Cardiac muscle cell (in vitro differentiated cells and primary cell): ENCODE measurements around the gene PLSCR1. TPM values are rescaled to one million over a fixed set of nuclear protein-coding genes. Genes with fewer than 3 reads are reported as not detected.
A peak's percentile ranks its signal among the peaks of the same experiment; 100 is the strongest.

Experiments
- DNase-seq, 2 donors: peaks; one replicate each; pipeline versions ENCODE4 v3.0.0 to v3.0.0-alpha.2; 2010 to 2017; ENCODE audit warnings: low read depth in 1 of 2, low spot score in 1 of 2
- H3K27ac ChIP-seq: fragments of 200-600 bp; sonication (generic); 2 replicates; pipeline ENCODE4 v1.5.1; 2016
- H3K27me3 ChIP-seq: fragments of 200-600 bp; sonication (generic); 2 replicates; pipeline ENCODE4 v1.6.0; 2016; ENCODE audit warnings: control low read depth
- H3K36me3 ChIP-seq: fragments of 200-600 bp; sonication (generic); 2 replicates; pipeline ENCODE4 v1.5.1; 2016; ENCODE audit warnings: control low read depth
- H3K4me1 ChIP-seq: fragments of 200-600 bp; sonication (generic); 2 replicates; pipeline ENCODE4 v1.8.1; 2017; ENCODE audit warnings: low read depth, mild to moderate bottlenecking, mixed run types
- H3K4me3 ChIP-seq: fragments of 200-600 bp; sonication (generic); 2 replicates; pipeline ENCODE4 v1.5.1; 2016; ENCODE audit warnings: mild to moderate bottlenecking
- H3K9me3 ChIP-seq: fragments of 200-600 bp; sonication (generic); 2 replicates; pipeline ENCODE4 v1.5.1; 2017; ENCODE audit warnings: low read depth, mild to moderate bottlenecking, control low read depth
- CTCF ChIP-seq: IDR thresholded peaks from 2 replicates; pipeline ENCODE4 v1.5.1; 2012; ENCODE audit warnings: low read depth, mild to moderate bottlenecking, low read length
- polyA plus RNA-seq: library from polyadenylated mRNA; unstranded; fragments of >200 nt; fragmentation: Nextera tagmentation; extraction: Ambion mirVana; gene quantifications from 2 replicates; pipeline ENCODE4 v1.2.1, GENCODE V29; 2016
- total RNA-seq: library from RNA; depleted of rRNA; stranded (reverse); fragments of >200 nt; gene quantifications from 2 replicates; pipeline ENCODE4 v1.2.3, GENCODE V29; 2016

PLSCR1 gene
- total and polyA plus RNA-seq, 2 experiments from 2014 or later: 20.3 to 22.8 TPM

GRCh38 chr3:146471012-146471411 is 73.4 kb downstream of the PLSCR1 start:
- no peaks in the 10 kb centered on the region for H3K27me3 ChIP-seq
- no peak overlapping the region for H3K4me3 ChIP-seq
- no peaks in the 10 kb centered on the region for H3K36me3 ChIP-seq
- TF ChIP-seq CTCF: no peak
- no peak for DNase-seq
- H3K27ac ChIP-seq: no peak overlapping the region
- H3K4me1 ChIP-seq: no peaks in the 10 kb centered on the region
- H3K9me3 ChIP-seq: no peaks in the 10 kb centered on the region

- H3K27me3 ChIP-seq: no peaks in the 10 kb centered on the region
- H3K4me1 ChIP-seq: no peaks in the 10 kb centered on the region
- H3K36me3 ChIP-seq: no peaks in the 10 kb centered on the region
- H3K27ac ChIP-seq: no peak overlapping the region
- no peak for TF ChIP-seq CTCF
- DNase-seq: no peak
- H3K4me3 ChIP-seq: no peak overlapping the region
- no peaks in the 10 kb centered on the region for H3K9me3 ChIP-seq
Measured at GRCh38 chr3:146470425-146470990, 73.9 kb downstream of the PLSCR1 start.

- Histone ChIP-seq H3K4me3 (peak within 1 kb of the TSS; percentile 37), H3K27ac (no peak within 1 kb of the TSS), H3K27me3 (no peaks in the 10 kb centered on the region), H3K36me3 (no peaks in the 10 kb centered on the region), H3K9me3 (no peaks in the 10 kb centered on the region), H3K4me1 (no peaks in the 10 kb centered on the region)
- DNase-seq: peak; percentile 15 to 42
- TF ChIP-seq CTCF: no peak
Measured at GRCh38 chr3:146469150-146470017, 75.0 kb downstream of the PLSCR1 start, which contains the start of gene PLSCR2. Gene PLSCR2 (minus strand): TSS chr3:146469561. CDS start chr3:146459904, 9,657 bp downstream.

GRCh38 chr3:146468671-146469149 is 75.7 kb downstream of the PLSCR1 start:
- DNase-seq: peak in 1 of 2 donors; percentile 21
- TF ChIP-seq CTCF: no peak
- Histone ChIP-seq H3K9me3 (no peaks in the 10 kb centered on the region), H3K4me1 (no peaks in the 10 kb centered on the region), H3K4me3 (no peak overlapping the region), H3K27ac (no peak overlapping the region), H3K36me3 (no peaks in the 10 kb centered on the region), H3K27me3 (no peaks in the 10 kb centered on the region)

GRCh38 chr3:146468234-146468633 is 76.2 kb downstream of the PLSCR1 start:
- no peak overlapping the region for H3K4me3 ChIP-seq
- no peaks in the 10 kb centered on the region for H3K4me1 ChIP-seq
- TF ChIP-seq CTCF: no peak

More at GRCh38 chr3:146468234-146468633, 76.2 kb downstream of the PLSCR1 start:
- Histone ChIP-seq H3K27me3 (no peaks in the 10 kb centered on the region), H3K9me3 (no peaks in the 10 kb centered on the region), H3K27ac (no peak overlapping the region), H3K36me3 (no peaks in the 10 kb centered on the region)
- peak in 1 of 2 donors; percentile 12 for DNase-seq
